Naive thymus-derived CD4-positive, alpha-beta T cell (primary cell): ENCODE results near the gene RHOU. TPM values are rescaled to one million over a fixed set of nuclear protein-coding genes. Genes with fewer than 3 reads are reported as not detected.

Experiments used
- ATAC-seq: fragments of 150-1000 bp; cut with Tn5 transposase; 2 replicates; pipeline ENCODE4 v1.10.0; 2021; ENCODE audit warnings: mild to moderate bottlenecking, moderate library complexity
- CTCF ChIA-PET: fragments of 350-600 bp; sonication (Branson Sonifier 250); formaldehyde crosslinking; loops from one replicate; lab custom pipeline; 2021; ENCODE audit warnings: antibody characterized with exemption; lab: Charles Lee
- POLR2A ChIA-PET: fragments of 350-600 bp; sonication (Branson Sonifier 250); formaldehyde crosslinking; loops from one replicate; lab custom pipeline; 2021; ENCODE audit warnings: antibody characterized with exemption, inconsistent platforms; lab: Charles Lee
- DNase-seq, 9 donors: peaks; one replicate each; pipeline versions ENCODE4 v3.0.0 to v3.0.0-alpha.2; 2020 to 2022; ENCODE audit warnings: mixed read lengths in 1 of 9
- H3K27ac ChIP-seq: one replicate; pipeline ENCODE4 v1.7.0; 2013; ENCODE audit warnings: mild to moderate bottlenecking, low read depth, low read length, moderate library complexity
- H3K27me3 ChIP-seq, 2 donors: one replicate each; pipeline ENCODE4 v1.7.0; 2013; ENCODE audit warnings: low read length in 2 of 2, mild to moderate bottlenecking in 2 of 2, moderate library complexity in 2 of 2; ENCODE audit not compliant: control insufficient read depth in 2 of 2, insufficient read depth in 2 of 2
- H3K36me3 ChIP-seq, 3 experiments: 1 replicate in 2 of 3; 2 replicates in 1 of 3; pipeline ENCODE4 v1.7.0; 2013; ENCODE audit warnings: low read length in 3 of 3, mild to moderate bottlenecking in 3 of 3, moderate library complexity in 1 of 3; ENCODE audit not compliant: insufficient read depth in 3 of 3, control insufficient read depth in 2 of 3
- H3K4me1 ChIP-seq, 2 donors: one replicate each; pipeline ENCODE4 v1.7.0; 2013; ENCODE audit warnings: low read length in 2 of 2, mild to moderate bottlenecking in 2 of 2, moderate library complexity in 1 of 2; ENCODE audit not compliant: control insufficient read depth in 2 of 2, insufficient read depth in 2 of 2
- H3K4me3 ChIP-seq: 2 replicates; pipeline ENCODE4 v1.7.0; 2013; ENCODE audit warnings: mild to moderate bottlenecking, low read length
- H3K9me3 ChIP-seq, 3 experiments: 1 replicate in 2 of 3; 2 replicates in 1 of 3; pipeline ENCODE4 v1.7.0; 2013; ENCODE audit warnings: low read length in 3 of 3; ENCODE audit not compliant: control insufficient read depth in 2 of 3
- H3K27ac Mint-ChIP-seq, 9 donors: one replicate each; pipeline ENCODE4 v1.8.0; 2020 to 2022; ENCODE audit warnings: mixed read lengths in 9 of 9, mild to moderate bottlenecking in 8 of 9, moderate library complexity in 5 of 9, inconsistent platforms in 2 of 9
- H3K27me3 Mint-ChIP-seq, 5 donors: one replicate each; pipeline ENCODE4 v1.8.0; 2021 to 2022; ENCODE audit warnings: mixed read lengths in 5 of 5, mild to moderate bottlenecking in 1 of 5
- H3K36me3 Mint-ChIP-seq, 5 donors: one replicate each; pipeline ENCODE4 v1.8.0; 2020 to 2022; ENCODE audit warnings: mixed read lengths in 5 of 5, mild to moderate bottlenecking in 3 of 5, inconsistent platforms in 1 of 5
- H3K4me1 Mint-ChIP-seq, 7 donors: one replicate each; pipeline ENCODE4 v1.8.0; 2020 to 2022; ENCODE audit warnings: mixed read lengths in 7 of 7, mild to moderate bottlenecking in 3 of 7, inconsistent platforms in 1 of 7
- H3K4me3 Mint-ChIP-seq, 10 donors: one replicate each; pipeline ENCODE4 v1.8.0; 2020 to 2022; ENCODE audit warnings: mild to moderate bottlenecking in 10 of 10, mixed read lengths in 10 of 10, moderate library complexity in 6 of 10, inconsistent platforms in 2 of 10
- H3K9me3 Mint-ChIP-seq, 11 donors: one replicate each; pipeline ENCODE4 v1.8.0; 2020 to 2022; ENCODE audit warnings: mixed read lengths in 11 of 11, mild to moderate bottlenecking in 4 of 11, inconsistent platforms in 1 of 11, moderate library complexity in 1 of 11
- intact Hi-C, 2 donors: fragments of 100-400 bp; cut with micrococcal nuclease; formaldehyde crosslinking; loops; one replicate each; pipeline ENCODE4 v1.15.1; 2023
- polyA plus RNA-seq, 2 donors: library from polyadenylated mRNA; unstranded; fragments of 300-500 nt; fragmentation: Illumina TruSeq; gene quantifications; one replicate each; pipeline ENCODE4 v1.2.3, GENCODE V29; 2021
- total RNA-seq, 6 experiments: library from RNA in 5 of 6; stranded (reverse) in 5 of 6; gene quantifications; 1 replicate in 5 of 6; 2 replicates in 1 of 6; pipeline ENCODE4 v1.2.3 and lab custom pipeline; 2021 to 2026

Gene RHOU
- total and polyA plus RNA-seq, 7 experiments from 2014 or later, result 0.09 to 6.5 (median 1.5) TPM

DNA sequence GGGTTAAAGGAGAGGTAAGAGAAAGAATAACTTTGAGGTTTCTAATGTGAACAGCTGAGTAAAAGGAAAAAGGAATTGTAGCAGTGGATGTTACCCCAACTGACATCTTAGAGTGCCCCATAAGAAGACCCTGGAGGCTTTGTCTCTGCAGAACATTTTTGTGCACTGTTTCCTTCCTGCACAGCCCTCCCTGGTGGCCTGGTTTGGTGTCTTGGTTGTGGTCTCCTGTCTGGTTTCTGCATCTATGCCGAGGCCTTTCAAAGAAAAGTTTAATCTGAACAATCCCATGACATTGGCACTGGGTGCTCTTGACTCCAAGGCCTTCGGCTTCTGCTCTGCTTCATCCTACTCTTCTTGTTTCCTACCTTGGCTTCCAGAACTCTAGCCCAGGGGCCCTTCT is 57.8 kb downstream of the RHOU start:
- H3K27ac Mint-ChIP-seq, result no peak overlapping the region
- Histone ChIP-seq H3K27ac (no peak overlapping the region), H3K4me3 (no peak overlapping the region), H3K27me3 (no peaks in the 10 kb centered on the region), H3K9me3 (no peaks in the 10 kb centered on the region), H3K36me3 (no peaks in the 10 kb centered on the region), H3K4me1 (peaks cover 48 to 50% of the 10 kb centered on the region in 2 donors)
- H3K36me3 Mint-ChIP-seq, result peaks cover 0 to 11% (median 4%) of the 10 kb centered on the region in 5 donors
- peak in 5 of 9 donors; percentile 20 to 33 (median 23) for DNase-seq
- H3K4me1 Mint-ChIP-seq, result peaks cover 14 to 33% (median 25%) of the 10 kb centered on the region in 7 donors
- H3K27me3 Mint-ChIP-seq, result no peaks in the 10 kb centered on the region
- POLR2A ChIA-PET, result interaction anchor here (0.6 kb wide), 1 partner anchor 9 kb away, joined by 3 read pairs; no protein-coding TSS in a partner anchor
- H3K9me3 Mint-ChIP-seq, result peaks cover 0 to 11% (median 7%) of the 10 kb centered on the region in 11 donors
- H3K4me3 Mint-ChIP-seq, result no peak overlapping the region
- CTCF ChIA-PET, result no interaction called here
- intact Hi-C loops, result loop anchor here in 1 of 2 donors (5.0 kb wide), 1 partner anchor 34 kb away; no protein-coding TSS in a partner anchor
- peak; percentile 50 for ATAC-seq

DNA sequence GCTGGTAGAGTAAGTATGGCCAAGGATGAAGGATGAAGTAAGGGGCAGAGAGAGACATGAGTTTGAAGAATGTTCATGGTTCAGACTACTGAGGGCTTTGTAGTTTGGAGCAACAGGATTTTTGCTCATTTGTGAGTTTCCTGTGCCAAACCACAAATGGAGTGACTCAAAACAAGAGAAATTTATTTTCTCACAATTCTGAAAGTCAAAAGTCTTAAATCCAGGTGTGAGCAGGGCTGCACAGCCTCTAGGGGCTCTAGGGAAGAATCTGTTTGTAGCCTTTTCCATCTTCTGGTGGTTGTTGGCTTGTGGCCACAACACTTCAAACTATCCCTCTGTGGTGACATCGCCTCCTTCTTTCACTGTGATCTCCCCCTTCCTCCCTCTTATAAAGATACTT is 58.9 kb downstream of the RHOU start:
- ChIA-PET POLR2A (interaction anchor here (1.0 kb wide), 1 partner anchor 345 kb away, joined by 3 read pairs; no protein-coding TSS in a partner anchor), CTCF (interaction anchor here (0.6 to 1.0 kb wide), 3 partner anchors 35 to 649 kb away, joined by 3 read pairs; no protein-coding TSS in a partner anchor)
- peaks cover 16 to 37% (median 25%) of the 10 kb centered on the region in 7 donors for H3K4me1 Mint-ChIP-seq
- H3K27ac ChIP-seq, result no peak overlapping the region
- no peaks in the 10 kb centered on the region for H3K9me3 ChIP-seq
- H3K27me3 ChIP-seq, result no peaks in the 10 kb centered on the region
- intact Hi-C loops, result loop anchor here (1.0 to 5.0 kb wide), 6 partner anchors 11 to 459 kb away; no protein-coding TSS in a partner anchor
- peak; percentile 41 for ATAC-seq
- H3K36me3 ChIP-seq, result no peaks in the 10 kb centered on the region
- H3K4me3 ChIP-seq, result peak overlapping the region; percentile 22
- H3K27ac Mint-ChIP-seq, result no peak overlapping the region
- peaks cover 0 to 12% (median 7%) of the 10 kb centered on the region in 11 donors for H3K9me3 Mint-ChIP-seq
- DNase-seq, result peak in 7 of 9 donors; percentile 6 to 49 (median 29)
- H3K27me3 Mint-ChIP-seq, result no peaks in the 10 kb centered on the region
- peaks cover 0 to 14% (median 4%) of the 10 kb centered on the region in 5 donors for H3K36me3 Mint-ChIP-seq
- no peak overlapping the region for H3K4me3 Mint-ChIP-seq
- H3K4me1 ChIP-seq, result peaks cover 48 to 50% of the 10 kb centered on the region in 2 donors

DNA sequence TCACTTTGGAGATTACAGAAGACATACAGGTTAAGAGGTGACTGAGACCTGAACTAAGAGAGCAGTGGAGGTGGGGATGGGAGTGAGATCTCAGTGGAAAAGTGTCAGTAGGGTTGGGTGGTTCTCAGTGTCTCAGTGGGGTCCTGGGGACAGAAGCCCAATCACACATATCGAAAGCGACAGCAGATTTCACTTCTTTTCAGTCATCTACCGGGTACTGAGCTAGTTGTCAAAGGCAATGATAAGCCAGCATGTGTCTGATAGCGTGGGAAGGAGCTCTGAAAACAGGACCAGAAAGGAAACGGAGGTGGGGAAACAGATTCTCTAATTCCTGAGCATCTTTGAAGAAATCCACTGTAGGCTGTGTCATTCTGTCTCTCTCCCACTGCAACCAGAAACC is 59.5 kb downstream of the RHOU start:
- H3K36me3 ChIP-seq, result no peaks in the 10 kb centered on the region
- H3K4me1 ChIP-seq, result peaks cover 48 to 50% of the 10 kb centered on the region in 2 donors
- intact Hi-C loops, result loop anchor here (1.0 to 5.0 kb wide), 6 partner anchors 10 to 458 kb away; no protein-coding TSS in a partner anchor
- no peaks in the 10 kb centered on the region for H3K27me3 ChIP-seq
- CTCF ChIA-PET, result interaction anchor here (0.6 to 0.9 kb wide), 3 partner anchors 35 to 649 kb away, joined by 3 to 6 read pairs (median 3); no protein-coding TSS in a partner anchor
- ATAC-seq, result no peak
- POLR2A ChIA-PET, result no interaction called here
- H3K9me3 ChIP-seq, result no peaks in the 10 kb centered on the region
- H3K27me3 Mint-ChIP-seq, result no peaks in the 10 kb centered on the region
- H3K4me1 Mint-ChIP-seq, result peaks cover 16 to 42% (median 30%) of the 10 kb centered on the region in 7 donors
- H3K4me3 Mint-ChIP-seq, result no peak overlapping the region
- no peak overlapping the region for H3K27ac ChIP-seq
- peak in 1 of 9 donors; percentile 46 for DNase-seq
- peaks cover 0 to 18% (median 5%) of the 10 kb centered on the region in 5 donors for H3K36me3 Mint-ChIP-seq
- H3K9me3 Mint-ChIP-seq, result peaks cover 0 to 18% (median 7%) of the 10 kb centered on the region in 11 donors
- H3K27ac Mint-ChIP-seq, result no peak overlapping the region
- peak overlapping the region; percentile 22 for H3K4me3 ChIP-seq

DNA sequence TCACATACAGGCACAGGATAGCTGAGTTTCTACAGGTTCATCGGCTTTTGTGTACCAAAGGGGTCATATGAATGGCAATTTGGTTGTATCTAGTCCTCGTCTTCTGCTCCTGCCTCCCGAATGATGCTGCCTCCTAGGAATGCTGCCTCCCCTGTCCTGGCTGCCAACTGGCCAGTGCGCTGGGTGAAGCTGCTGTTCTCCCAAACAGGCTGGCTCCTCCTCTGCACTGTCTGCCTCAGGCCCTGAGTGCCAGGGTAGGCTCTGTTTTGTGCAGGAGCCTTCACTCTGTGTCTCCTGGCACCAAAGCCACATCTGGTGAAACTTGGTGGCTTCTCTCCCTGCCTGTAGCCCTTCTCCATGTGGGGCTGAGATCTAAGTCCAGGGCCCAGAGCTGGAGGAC is 60.3 kb downstream of the RHOU start:
- peak overlapping the region in 1 of 10 donors; percentile 26 for H3K4me3 Mint-ChIP-seq
- intact Hi-C loops, result loop anchor here in 1 of 2 donors (2.0 kb wide), 1 partner anchor 59 kb away; no protein-coding TSS in a partner anchor
- DNase-seq (no peak), ATAC-seq (no peak)
- Histone ChIP-seq H3K9me3 (no peaks in the 10 kb centered on the region), H3K27me3 (no peaks in the 10 kb centered on the region), H3K4me3 (no peak overlapping the region), H3K4me1 (peaks cover 44 to 47% of the 10 kb centered on the region in 2 donors), H3K36me3 (no peaks in the 10 kb centered on the region), H3K27ac (no peak overlapping the region)
- H3K27ac Mint-ChIP-seq, result peak overlapping the region in 3 of 9 donors; percentile 8 to 66 (median 58)
- peaks cover 14 to 44% (median 31%) of the 10 kb centered on the region in 7 donors for H3K4me1 Mint-ChIP-seq
- H3K9me3 Mint-ChIP-seq, result peaks cover 0 to 22% (median 10%) of the 10 kb centered on the region in 11 donors
- POLR2A ChIA-PET, result no interaction called here
- H3K27me3 Mint-ChIP-seq, result no peaks in the 10 kb centered on the region
- H3K36me3 Mint-ChIP-seq, result peaks cover 0 to 22% (median 7%) of the 10 kb centered on the region in 5 donors
- CTCF ChIA-PET, result no interaction called here

Other genes with a start within 250 kb of the RHOU start
- 100 to 1,000 TPM in 1 of 5 experiments, 10 to 100 TPM in 4; 64.4 to 133 (median 69.0) TPM for gene RNF187, start 248.1 kb upstream of the RHOU start, total RNA-seq
- gene RNF187, start 248.1 kb upstream of the RHOU start, polyA plus RNA-seq, result 10 to 100 TPM; 16.5 to 46.1 TPM